OCI-LY3 (cell line): ENCODE data around the gene MED4.

ENCODE experiments used
- EZH2phosphoT487 ChIP-seq: fragments of 200-600 bp; shearing (Covaris generic); IDR thresholded peaks from 2 replicates; pipeline ENCODE4 v1.6.1; 2018; ENCODE audit warnings: antibody characterized with exemption, mixed run types, low read depth
- TF ChIP-seq, protein P1 (sequence below): fragments of 200-600, 300-600 bp; sonication (generic); IDR thresholded peaks from 2 replicates; pipeline ENCODE4 v1.5.1; 2014; ENCODE audit warnings: antibody characterized with exemption, low read length, low read depth

GRCh38 chr13:48097793-48098192 is 2.9 kb upstream of the MED4 start:
- TF ChIP-seq, protein P1, sequence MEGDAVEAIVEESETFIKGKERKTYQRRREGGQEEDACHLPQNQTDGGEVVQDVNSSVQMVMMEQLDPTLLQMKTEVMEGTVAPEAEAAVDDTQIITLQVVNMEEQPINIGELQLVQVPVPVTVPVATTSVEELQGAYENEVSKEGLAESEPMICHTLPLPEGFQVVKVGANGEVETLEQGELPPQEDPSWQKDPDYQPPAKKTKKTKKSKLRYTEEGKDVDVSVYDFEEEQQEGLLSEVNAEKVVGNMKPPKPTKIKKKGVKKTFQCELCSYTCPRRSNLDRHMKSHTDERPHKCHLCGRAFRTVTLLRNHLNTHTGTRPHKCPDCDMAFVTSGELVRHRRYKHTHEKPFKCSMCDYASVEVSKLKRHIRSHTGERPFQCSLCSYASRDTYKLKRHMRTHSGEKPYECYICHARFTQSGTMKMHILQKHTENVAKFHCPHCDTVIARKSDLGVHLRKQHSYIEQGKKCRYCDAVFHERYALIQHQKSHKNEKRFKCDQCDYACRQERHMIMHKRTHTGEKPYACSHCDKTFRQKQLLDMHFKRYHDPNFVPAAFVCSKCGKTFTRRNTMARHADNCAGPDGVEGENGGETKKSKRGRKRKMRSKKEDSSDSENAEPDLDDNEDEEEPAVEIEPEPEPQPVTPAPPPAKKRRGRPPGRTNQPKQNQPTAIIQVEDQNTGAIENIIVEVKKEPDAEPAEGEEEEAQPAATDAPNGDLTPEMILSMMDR, result no peak
- TF ChIP-seq EZH2phosphoT487, result no peak
